Camera-type eye (tissue), 1 donor: Measurements from ENCODE around the gene KPNA4. TPM values are rescaled to one million over a fixed set of nuclear protein-coding genes. Genes with fewer than 3 reads are reported as not detected.

ENCODE experiments used
- total RNA-seq: library from RNA; depleted of rRNA; stranded (reverse); fragments of >200 nt; gene quantifications from one replicate; pipeline ENCODE4 v1.2.3, GENCODE V29; 2014

The KPNA4 gene, protein sequence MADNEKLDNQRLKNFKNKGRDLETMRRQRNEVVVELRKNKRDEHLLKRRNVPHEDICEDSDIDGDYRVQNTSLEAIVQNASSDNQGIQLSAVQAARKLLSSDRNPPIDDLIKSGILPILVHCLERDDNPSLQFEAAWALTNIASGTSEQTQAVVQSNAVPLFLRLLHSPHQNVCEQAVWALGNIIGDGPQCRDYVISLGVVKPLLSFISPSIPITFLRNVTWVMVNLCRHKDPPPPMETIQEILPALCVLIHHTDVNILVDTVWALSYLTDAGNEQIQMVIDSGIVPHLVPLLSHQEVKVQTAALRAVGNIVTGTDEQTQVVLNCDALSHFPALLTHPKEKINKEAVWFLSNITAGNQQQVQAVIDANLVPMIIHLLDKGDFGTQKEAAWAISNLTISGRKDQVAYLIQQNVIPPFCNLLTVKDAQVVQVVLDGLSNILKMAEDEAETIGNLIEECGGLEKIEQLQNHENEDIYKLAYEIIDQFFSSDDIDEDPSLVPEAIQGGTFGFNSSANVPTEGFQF
- 43.5 TPM for total RNA-seq

DNA sequence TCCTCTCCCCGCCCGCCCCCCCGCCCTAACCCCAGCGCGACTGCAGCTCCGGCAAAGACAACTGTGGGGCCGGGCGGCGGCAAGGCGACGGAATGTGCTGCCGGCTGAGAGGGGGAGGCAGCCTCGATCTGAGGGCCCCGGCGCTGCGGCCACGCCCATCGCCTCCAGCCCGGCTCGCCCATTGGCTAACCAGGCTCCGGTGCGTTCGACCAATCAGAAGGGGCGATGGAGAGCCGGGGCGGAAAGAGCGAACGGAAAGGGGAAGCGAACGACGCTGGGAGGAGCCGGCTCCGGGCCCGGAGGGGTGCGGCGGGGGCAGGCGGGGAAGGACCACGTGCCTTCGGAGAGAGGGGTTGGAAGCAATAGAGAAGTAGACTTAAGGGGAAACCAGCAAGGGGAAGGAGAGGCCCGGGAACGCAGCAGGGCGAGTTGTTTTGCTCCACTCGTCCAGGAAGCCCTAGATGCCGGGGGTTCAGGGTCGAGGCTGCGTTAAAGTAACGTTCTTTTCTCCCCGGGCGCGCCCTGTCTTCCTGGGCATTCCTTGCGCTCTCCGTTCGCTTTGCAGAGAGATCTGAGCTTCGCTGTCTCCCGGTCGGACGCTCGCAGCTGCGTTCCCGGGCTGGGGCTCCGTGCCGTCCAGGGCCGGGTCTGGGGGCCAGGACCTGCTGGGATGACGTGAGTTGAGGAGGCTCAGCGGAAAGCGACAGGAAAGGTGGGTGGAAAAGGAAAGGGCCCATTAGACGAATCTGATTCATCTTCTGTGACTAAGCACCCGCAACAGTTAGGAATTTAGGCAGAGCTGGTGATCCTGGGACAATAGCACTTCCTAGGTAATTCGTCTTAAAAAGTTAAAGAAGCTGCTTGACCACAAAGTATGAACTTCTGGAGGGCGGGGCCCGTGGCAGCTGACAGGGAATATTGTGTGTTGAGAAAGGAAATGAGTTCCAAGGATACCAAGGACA is at the start of gene KPNA4:
Gene KPNA4 (minus strand): TSS at position 130 of the 962 bp plus-strand sequence. CDS start 289 bp downstream, outside the sequence.

DNA sequence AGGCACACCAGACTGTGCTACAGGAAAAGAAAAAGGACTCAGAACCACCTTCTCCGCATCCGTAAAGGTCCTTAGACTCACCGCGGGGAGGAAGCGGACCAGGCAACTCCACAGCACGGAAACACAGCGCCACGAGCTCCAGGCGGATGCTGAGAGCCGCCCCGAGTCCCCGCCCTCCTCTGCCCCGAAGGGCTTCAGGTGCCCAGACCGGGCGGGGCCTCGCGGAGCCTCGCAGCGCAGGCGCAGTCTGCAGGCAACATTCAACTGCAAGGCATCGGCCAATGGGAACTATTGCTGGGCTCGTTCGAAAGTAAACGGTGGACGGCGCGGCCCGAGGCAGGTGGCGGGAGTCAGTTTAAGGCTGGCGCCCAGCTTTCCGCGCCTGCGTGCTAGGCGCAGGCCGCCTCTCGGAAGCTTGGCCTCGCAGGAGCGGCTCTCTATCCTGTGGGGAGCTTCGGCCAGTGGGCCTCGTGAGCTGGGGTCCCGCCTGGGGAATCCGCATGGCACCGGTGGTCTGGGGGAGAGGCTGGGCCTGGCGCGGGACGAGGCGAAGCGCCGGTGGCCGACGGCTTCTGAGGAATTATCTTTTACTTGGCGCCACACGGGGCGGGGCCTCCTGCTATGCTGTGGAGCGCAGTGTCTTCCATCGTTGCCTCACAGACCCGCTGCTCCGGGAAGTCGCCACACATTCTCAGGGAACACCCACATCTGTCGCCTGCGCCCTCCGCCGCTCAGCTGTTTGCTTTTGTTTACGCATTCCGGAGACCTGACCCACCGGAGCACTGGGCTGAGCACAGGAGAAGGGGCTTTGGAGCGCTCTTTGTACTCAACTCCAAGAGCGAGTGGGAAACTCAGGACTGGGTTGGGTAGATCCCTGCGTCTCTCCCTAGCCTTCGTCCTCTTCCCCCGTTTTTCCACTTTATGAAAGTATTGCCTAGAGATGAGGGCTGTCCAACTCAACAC is 115.5 kb downstream of the KPNA4 start, which contains the start of gene TRIM59:
Gene TRIM59 (minus strand): TSS at position 151 of the 963 bp plus-strand sequence. CDS start 10,603 bp downstream, outside the sequence.

Other genes with a start within 250 kb of the KPNA4 start
- 104 TPM for gene IFT80, start 166.3 kb downstream of the KPNA4 start, total RNA-seq
- 116 TPM for gene SMC4, start 165.9 kb downstream of the KPNA4 start, total RNA-seq
- 25.6 TPM for gene TRIM59, start 115.8 kb downstream of the KPNA4 start, total RNA-seq
- not detected for gene ARL14, start 111.6 kb upstream of the KPNA4 start, total RNA-seq
- gene PPM1L, start 190.7 kb upstream of the KPNA4 start, total RNA-seq = 58.1 TPM